Ascending aorta (tissue), 2 donors: ENCODE measurements around the gene SLC35B2. TPM values are rescaled to one million over a fixed set of nuclear protein-coding genes. Genes with fewer than 3 reads are reported as not detected.
A peak's percentile ranks its signal among the peaks of the same experiment; 100 is the strongest.

ENCODE experiments used
- DNase-seq, 2 donors: peaks; one replicate each; pipeline ENCODE4 v3.0.0-alpha.2; 2019; ENCODE audit warnings: low spot score in 2 of 2
- H3K27ac ChIP-seq, 2 donors: fragments of 200-600 bp; sonication (generic); one replicate each; pipeline ENCODE4 v1.5.1; 2016 to 2017; ENCODE audit warnings: mild to moderate bottlenecking in 1 of 2
- H3K27me3 ChIP-seq: fragments of 200-600 bp; sonication (generic); one replicate; pipeline ENCODE4 v1.5.1; 2017
- H3K36me3 ChIP-seq, 2 donors: fragments of 200-600 bp; sonication (generic); one replicate each; pipeline ENCODE4 v1.5.1; 2016
- H3K4me1 ChIP-seq, 2 donors: fragments of 200-600 bp; sonication (generic); one replicate each; pipeline ENCODE4 v1.5.1; 2016 to 2017; ENCODE audit warnings: mild to moderate bottlenecking in 1 of 2
- H3K4me3 ChIP-seq, 2 donors: fragments of 200-600 bp; sonication (generic); one replicate each; pipeline ENCODE4 v1.5.1; 2016 to 2017; ENCODE audit warnings: mild to moderate bottlenecking in 1 of 2
- H3K9me3 ChIP-seq, 2 donors: fragments of 200-600 bp; sonication (generic); one replicate each; pipeline ENCODE4 v1.5.1; 2016
- CTCF ChIP-seq, 3 experiments: fragments of 200-600 bp in 2 of 3; fragments of 450-650 bp in 1 of 3; sonication (generic) in 2 of 3; IDR thresholded peaks; one replicate each; pipeline ENCODE4 v1.5.1; 2016 to 2019; ENCODE audit warnings: antibody characterized with exemption in 3 of 3, mild to moderate bottlenecking in 1 of 3, moderate library complexity in 1 of 3
- intact Hi-C: fragments of 100-400 bp; cut with DNase I; formaldehyde crosslinking; loops from one replicate; pipeline ENCODE4 v1.15.1; 2023
- total RNA-seq: library from RNA; depleted of rRNA; stranded (reverse); fragments of >200 nt; gene quantifications from one replicate; pipeline ENCODE4 v1.1.0, GENCODE V29; 2016

Gene SLC35B2
- total RNA-seq, 1 donor from 2014 or later = 9.9 TPM

- H3K4me3 ChIP-seq = no peak overlapping the region
- intact Hi-C loops = no loop called here
- H3K9me3 ChIP-seq = no peaks in the 10 kb centered on the region
- TF ChIP-seq CTCF (IDR thresholded peaks at IDR 0.05) = no peak
- peak overlapping the region; percentile 95 to 99 for H3K27ac ChIP-seq
- peak in 1 of 2 donors; percentile 42 for DNase-seq
- H3K4me1 ChIP-seq = peaks cover 42 to 57% of the 10 kb centered on the region in 2 donors
- H3K36me3 ChIP-seq = peaks cover 38 to 56% of the 10 kb centered on the region in 2 donors
- H3K27me3 ChIP-seq = no peaks in the 10 kb centered on the region
Measured at GRCh38 chr6:44228836-44229235, 28.5 kb downstream of the SLC35B2 start.

GRCh38 chr6:44228433-44228832 is 28.9 kb downstream of the SLC35B2 start:
- Histone ChIP-seq H3K4me1 (peaks cover 42 to 53% of the 10 kb centered on the region in 2 donors), H3K36me3 (peaks cover 38 to 54% of the 10 kb centered on the region in 2 donors), H3K9me3 (no peaks in the 10 kb centered on the region), H3K27ac (peak overlapping the region; percentile 95 to 99), H3K27me3 (no peaks in the 10 kb centered on the region), H3K4me3 (no peak overlapping the region)
- no peak for TF ChIP-seq CTCF (IDR thresholded peaks at IDR 0.05)
- intact Hi-C loops = no loop called here
- DNase-seq = peak in 1 of 2 donors; percentile 45

- TF ChIP-seq CTCF (IDR thresholded peaks at IDR 0.05) = no peak
- Histone ChIP-seq H3K4me1 (peaks cover 38 to 49% of the 10 kb centered on the region in 2 donors), H3K36me3 (peaks cover 37 to 50% of the 10 kb centered on the region in 2 donors)
Measured at GRCh38 chr6:44228031-44228430, 29.3 kb downstream of the SLC35B2 start.

GRCh38 chr6:44227148-44227793 is 30.1 kb downstream of the SLC35B2 start:
- Histone ChIP-seq H3K27me3 (no peaks in the 10 kb centered on the region), H3K4me1 (peaks cover 36 to 48% of the 10 kb centered on the region in 2 donors), H3K9me3 (no peaks in the 10 kb centered on the region), H3K27ac (peak overlapping the region; percentile 95 to 99), H3K36me3 (peaks cover 31 to 43% of the 10 kb centered on the region in 2 donors), H3K4me3 (peak overlapping the region; percentile 35 to 94)
- DNase-seq = no peak
- intact Hi-C loops = no loop called here
- TF ChIP-seq CTCF (IDR thresholded peaks at IDR 0.05) = no peak

More at GRCh38 chr6:44228031-44228430, 29.3 kb downstream of the SLC35B2 start:
- intact Hi-C loops = no loop called here
- H3K27me3 ChIP-seq = no peaks in the 10 kb centered on the region
- no peaks in the 10 kb centered on the region for H3K9me3 ChIP-seq
- DNase-seq = no peak
- no peak overlapping the region for H3K4me3 ChIP-seq
- peak overlapping the region; percentile 95 to 99 for H3K27ac ChIP-seq

GRCh38 chr6:44226368-44227147 is 30.8 kb downstream of the SLC35B2 start:
- Histone ChIP-seq H3K27ac (peak overlapping the region; percentile 95 to 99), H3K9me3 (no peaks in the 10 kb centered on the region), H3K4me1 (peaks cover 40 to 51% of the 10 kb centered on the region in 2 donors), H3K36me3 (peaks cover 24 to 35% of the 10 kb centered on the region in 2 donors), H3K27me3 (no peaks in the 10 kb centered on the region), H3K4me3 (peak overlapping the region; percentile 35 to 94)
- DNase-seq = no peak
- intact Hi-C loops = no loop called here
- no peak for TF ChIP-seq CTCF (IDR thresholded peaks at IDR 0.05)
